Measurements from ENCODE around the gene SAP30BP.

SAP30BP gene

GRCh38 chr17:75652341-75652740 is 14.8 kb upstream of the SAP30BP start:
- DNase-seq, result no peak

DNA sequence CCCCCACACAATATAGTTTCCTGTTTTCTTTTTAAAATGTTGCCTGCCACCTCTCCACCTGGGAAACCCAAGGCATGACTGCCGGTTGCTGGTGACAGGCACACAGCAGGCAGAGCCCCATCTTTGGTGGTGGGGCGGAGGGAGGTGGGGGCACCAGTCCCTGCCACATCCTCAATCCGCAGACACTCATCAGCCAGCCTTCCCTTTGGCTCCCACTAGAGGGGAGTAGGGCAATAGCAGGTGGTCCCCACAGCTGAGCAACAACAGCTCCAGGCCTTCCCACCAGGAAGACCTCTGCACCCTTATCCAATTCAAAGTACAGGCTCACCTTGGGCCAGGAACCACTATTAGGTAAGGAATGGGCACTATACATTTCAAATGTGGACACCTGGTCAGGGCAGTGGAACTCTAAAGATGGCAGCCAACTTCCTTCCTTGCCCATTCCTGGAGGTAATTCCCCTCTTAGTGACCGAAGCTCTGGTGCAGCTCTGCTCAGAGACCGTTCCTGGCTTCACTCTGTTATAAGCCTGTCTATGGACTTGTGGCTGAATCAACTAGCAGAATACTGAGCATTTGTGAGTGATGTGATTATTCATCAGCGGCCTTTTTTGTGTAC is 14.1 kb upstream of the SAP30BP start:
- DNase-seq, result peak; percentile 30

- no peak for DNase-seq
These were observed 13.0 kb upstream of the SAP30BP start for GRCh38 chr17:75654176-75654575.

- no peak for DNase-seq
These were observed 8.9 kb upstream of the SAP30BP start for GRCh38 chr17:75658237-75658636.

- no peak for DNase-seq
These were observed 5.6 kb upstream of the SAP30BP start for GRCh38 chr17:75661531-75661930.

DNA sequence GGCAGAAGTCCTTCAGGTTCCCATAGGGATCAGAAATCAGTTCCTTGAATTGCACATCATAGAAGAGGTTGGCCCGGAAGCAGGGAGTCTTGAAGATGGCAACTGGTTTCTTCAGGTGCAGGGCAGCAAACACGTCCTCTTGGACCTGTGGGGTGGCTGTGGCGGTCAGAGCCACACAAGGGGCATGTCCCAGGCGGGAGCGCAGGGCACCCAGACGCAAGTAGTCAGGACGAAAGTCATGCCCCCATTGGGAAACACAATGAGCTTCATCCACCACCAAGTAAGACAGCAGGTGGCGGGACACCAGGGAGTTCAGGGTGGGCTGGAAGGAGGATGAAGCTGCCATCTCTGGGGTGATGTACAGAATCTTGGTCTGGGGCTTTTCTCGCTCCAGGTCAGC is 4.6 kb upstream of the SAP30BP start:
- no peak for DNase-seq

DNA sequence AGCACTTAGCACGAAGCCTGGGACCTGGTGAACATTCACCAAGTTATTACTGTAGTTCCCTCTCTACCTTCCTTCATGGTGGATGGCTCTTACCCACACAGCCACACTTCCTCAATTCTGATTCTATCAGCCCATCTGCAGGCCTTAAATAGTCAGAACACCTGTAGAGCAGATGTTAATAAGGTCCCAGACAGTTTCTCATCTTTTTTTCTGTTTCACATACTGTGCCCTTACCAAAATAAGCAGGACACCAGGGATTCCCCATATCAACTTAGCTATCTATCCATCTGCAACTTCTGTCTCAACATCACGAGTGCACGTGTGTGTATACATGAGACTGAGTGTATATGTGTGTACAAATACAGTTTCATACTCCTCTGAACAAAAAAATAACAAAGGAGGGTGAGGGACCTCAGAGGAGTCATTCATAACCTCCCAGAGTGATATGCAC is 3.0 kb upstream of the SAP30BP start:
- DNase-seq, result peak; percentile 42

- DNase-seq, result no peak
These were observed 1.2 kb upstream of the SAP30BP start for GRCh38 chr17:75665981-75666380.

GRCh38 chr17:75667825-75668224 is 687 bp downstream of the SAP30BP start:
- no peak for DNase-seq

GRCh38 chr17:75668489-75668888 is 1.4 kb downstream of the SAP30BP start:
- no peak for DNase-seq

DNA sequence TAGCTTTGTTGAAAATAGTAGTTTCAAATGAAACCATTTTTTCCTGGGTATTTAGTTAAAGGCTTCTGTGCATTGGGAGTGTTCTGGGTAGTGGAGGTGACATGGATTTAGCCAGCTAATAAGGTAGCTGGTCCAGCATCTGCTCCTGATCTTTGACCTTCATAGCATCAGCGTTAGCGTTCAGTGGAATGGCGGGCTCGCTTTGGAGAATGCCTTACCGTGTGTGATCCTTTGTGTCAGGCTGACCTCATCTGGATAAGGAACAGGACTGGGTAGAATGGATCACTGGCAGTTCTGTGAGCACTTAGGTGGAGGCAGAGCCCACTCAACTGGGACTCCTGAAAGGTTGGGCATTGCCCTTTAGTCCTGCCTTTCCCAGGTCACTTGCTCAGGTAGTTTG is 3.7 kb downstream of the SAP30BP start:
- no peak for DNase-seq

DNA sequence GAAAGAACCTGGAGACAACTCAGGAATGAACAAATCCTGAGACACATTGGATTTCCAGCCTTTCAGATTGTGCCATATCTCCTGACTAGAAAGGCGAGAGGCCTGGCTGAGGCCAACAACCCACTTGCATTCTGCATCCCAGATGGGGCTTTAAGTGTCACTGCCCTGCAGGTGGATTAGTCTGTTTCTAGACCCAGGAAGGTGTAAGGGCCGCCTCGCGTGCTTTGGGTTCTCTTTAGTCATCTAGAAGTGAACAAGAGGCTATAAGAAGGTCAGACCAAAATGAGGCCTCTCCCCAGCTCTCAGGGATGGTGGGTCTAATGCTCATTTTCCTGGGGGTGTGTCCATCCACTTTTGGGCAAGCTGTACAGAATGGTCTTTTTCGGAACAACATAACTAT is 4.9 kb downstream of the SAP30BP start:
- no peak for DNase-seq

DNA sequence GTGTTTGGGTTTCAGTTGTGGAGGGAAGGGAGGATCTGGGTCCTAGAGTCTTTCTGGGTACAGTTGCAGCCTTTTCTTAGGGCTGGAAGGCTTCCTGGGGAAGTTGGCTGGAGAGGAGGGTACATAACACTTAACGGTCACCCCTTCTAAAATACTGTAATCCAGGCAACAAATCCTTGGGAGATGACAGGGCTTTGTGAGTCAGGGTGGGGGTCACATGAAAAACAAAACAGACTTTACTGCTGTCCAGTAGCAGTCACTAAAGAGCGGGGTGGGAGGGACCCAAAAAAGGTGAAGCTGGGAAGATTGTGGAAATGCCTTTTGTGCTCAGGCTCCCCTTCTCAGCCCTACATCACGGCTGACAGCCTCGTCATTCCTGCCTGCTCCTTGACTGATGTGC is 6.3 kb downstream of the SAP30BP start:
- DNase-seq, result no peak

- no peak for DNase-seq
These were observed 9.3 kb downstream of the SAP30BP start for GRCh38 chr17:75676461-75676860.

GRCh38 chr17:75679706-75680211 is 12.6 kb downstream of the SAP30BP start:
- DNase-seq, result no peak

DNA sequence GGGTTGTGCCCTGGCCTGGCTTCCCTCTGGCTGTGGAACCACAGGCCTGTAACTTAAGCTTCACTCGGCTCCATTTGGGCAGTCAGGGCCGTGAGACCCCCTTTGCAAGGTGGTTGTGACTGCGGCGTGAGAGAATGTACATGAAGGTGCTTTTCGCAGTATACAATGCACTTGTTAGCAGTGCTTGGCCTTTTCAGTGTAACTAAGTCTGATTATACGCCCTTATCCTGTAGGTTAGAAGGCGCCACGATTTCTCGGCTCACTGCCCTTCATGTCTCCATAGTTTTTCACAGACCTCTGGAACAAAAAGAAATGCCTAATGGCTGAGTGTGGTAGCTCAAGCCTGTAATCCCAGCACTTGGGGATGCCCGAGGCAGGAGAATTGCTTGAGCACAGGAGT is 13.3 kb downstream of the SAP30BP start:
- no peak for DNase-seq

DNA sequence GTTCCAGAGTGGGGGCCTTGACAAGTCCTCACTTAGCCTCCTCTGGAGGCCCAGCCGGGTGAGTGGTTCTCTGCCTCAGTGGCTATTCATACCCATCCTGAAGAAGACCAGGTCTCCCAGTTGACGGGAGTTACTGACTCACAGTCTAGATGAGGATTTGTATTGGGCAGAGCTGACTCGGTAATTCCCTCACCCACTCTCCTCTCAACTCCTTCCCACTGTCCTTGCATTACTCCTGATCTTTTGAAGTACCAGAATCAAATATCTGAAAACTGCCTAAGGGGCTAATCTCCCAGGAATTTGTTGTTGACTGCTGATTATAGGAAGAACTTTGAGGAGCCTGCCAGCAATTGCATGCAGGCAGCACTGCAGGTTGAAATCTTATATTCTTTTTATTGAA is 14.2 kb downstream of the SAP30BP start:
- DNase-seq, result no peak

DNA sequence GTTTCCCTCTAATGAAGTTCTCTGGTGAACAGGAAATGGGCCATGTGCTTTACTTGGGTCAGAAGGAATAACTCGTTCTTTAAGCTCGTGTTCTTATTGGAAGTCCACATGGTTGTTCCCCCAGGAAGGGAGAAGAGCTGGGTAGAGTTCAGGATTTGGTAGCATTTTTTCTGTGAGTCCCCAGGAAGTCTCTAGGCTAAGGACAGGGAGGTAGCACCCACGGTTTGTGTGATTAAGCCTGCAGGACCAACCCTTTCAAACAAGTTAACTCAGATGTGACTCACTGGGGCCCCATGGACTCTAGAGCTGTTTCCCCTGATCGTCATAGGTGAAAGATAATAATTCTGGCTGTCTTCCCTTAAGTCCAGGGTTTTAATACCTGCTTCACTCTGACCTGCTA is 16.4 kb downstream of the SAP30BP start:
- DNase-seq, result no peak

DNA sequence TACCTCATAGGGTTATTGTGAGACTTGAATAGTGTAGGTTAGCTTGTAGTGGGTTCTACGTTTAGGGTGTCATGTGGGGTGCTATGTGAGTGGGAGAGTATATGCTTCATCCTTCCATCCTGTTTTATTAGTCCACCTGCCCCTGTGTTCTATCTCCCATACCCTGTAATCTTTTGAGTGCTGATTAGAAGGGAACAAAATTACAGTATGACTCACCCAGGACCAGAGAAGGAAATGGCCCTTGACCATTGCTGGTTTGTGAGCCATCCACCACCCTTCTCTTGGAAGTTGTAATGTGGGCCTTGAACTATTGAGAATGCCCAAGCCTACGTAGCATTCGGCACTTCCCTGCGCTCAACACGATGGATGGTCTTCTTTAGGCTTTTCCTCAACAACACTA is 17.1 kb downstream of the SAP30BP start:
- DNase-seq, result no peak

- no peak for DNase-seq
These were observed 17.8 kb downstream of the SAP30BP start for GRCh38 chr17:75684924-75685323.

DNA sequence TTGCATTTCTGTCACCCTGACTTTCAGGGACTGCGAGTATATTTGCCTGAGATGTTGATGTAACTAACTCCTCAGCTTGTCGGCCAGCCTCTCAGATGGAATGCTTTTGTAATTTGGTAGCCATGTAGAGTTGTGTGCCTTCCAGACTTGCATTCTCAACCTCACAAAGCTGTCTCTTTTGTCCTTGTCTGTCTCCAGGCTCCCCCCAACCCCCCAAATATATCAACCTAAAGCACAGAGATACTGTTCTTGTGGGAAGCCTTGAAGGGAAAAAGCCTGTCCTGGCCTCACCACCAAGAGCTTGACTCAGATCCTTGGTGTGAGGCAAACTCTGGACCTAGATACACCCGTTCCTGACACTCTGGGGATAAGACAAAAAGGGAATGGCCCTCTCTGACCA is 18.4 kb downstream of the SAP30BP start:
- no peak for DNase-seq

DNA sequence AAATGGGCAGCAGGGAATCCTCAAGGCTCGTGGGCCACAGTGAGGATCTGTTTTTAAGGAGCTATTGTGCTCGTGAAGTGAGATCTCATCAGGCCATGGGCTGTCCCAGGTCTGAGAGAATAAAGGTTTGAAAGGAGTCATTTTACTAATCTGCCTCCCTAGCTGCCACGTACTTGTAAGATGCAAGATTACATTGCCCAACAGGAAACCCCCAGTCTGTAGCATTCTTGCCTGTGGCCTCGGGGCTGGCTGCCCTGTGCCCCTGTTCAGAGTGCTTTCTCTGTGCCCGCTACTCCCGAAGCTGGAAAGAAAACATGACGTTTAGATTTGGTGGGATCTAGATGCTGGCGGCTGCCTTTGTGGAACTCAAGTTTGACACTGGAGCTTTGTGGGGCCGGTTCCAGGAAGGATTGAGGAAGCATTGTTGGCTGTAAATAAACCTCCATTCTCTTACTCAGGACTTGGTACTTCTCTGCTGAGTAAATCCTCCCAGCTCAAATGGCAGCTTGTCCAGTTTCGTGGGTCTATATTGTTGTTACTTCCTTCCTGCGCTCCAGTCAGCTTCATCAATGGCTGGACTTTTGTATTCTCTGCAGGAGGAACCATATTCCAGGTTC is 21.2 kb downstream of the SAP30BP start:
- DNase-seq, result no peak

DNA sequence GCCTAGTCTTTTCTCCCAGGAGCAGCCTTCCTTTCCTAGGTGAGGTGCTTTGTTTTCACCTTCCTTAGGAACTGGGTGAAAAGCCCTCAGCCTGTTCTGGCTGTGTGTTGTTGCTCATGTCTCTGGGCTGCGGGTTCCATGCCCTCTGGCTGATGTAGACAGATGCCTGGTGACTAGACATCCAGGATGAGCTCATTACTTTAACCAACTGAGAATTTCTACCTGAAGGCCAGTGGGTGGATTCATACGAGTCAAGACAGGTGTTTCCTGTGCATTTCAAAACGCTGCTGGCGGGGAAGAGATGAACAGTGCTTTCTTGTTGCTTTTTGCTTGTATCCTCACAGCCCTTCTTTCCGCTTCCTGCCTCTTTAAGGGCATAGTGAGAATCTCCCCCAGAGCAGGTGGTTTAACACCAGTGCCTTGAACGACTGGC is 22.3 kb downstream of the SAP30BP start:
- peak; percentile 49 for DNase-seq

GRCh38 chr17:75691371-75691791 is 24.2 kb downstream of the SAP30BP start:
- no peak for DNase-seq
